Loucy (cell line): Measurements from ENCODE around the gene SSNA1.
A peak's percentile ranks its signal among the peaks of the same experiment; 100 is the strongest.
"Not testable (repeated sequence)": the region's sequence is repeated elsewhere in the genome, so short reads cannot be mapped to it uniquely, and the experiment has no call there.

Source experiments
- H2AFZ ChIP-seq: fragments of 200-600 bp; sonication (generic); 2 replicates; pipeline ENCODE4 v1.6.0; 2016; ENCODE audit warnings: antibody characterized with exemption, mild to moderate bottlenecking, low read length, moderate library complexity
- H3F3A ChIP-seq: fragments of 200-600 bp; 2 replicates; pipeline ENCODE4 v1.6.0; 2016; ENCODE audit warnings: antibody characterized with exemption, low read depth, mild to moderate bottlenecking
- H3K27me3 ChIP-seq: fragments of 200-600 bp; sonication (generic); 2 replicates; pipeline ENCODE4 v1.6.1; 2014; ENCODE audit warnings: low read length, mild to moderate bottlenecking; ENCODE audit not compliant: insufficient read depth, poor library complexity, severe bottlenecking
- H3K36me3 ChIP-seq: fragments of 200-600 bp; sonication (generic); 2 replicates; pipeline ENCODE4 v1.6.1; 2016; ENCODE audit warnings: low read length; ENCODE audit not compliant: insufficient read depth
- H3K4me1 ChIP-seq: fragments of 200-600 bp; sonication (generic); 2 replicates; pipeline ENCODE4 v1.5.1; 2014; ENCODE audit warnings: low read length, mild to moderate bottlenecking; ENCODE audit not compliant: insufficient read depth, poor library complexity, severe bottlenecking
- H3K4me2 ChIP-seq: fragments of 200-600 bp; sonication (generic); 2 replicates; pipeline ENCODE4 v1.6.0; 2014; ENCODE audit warnings: antibody characterized with exemption, low read length, low read depth, mild to moderate bottlenecking; ENCODE audit not compliant: poor library complexity, severe bottlenecking
- H3K4me3 ChIP-seq: fragments of 200-600 bp; sonication (generic); 2 replicates; pipeline ENCODE4 v1.5.1; 2014; ENCODE audit warnings: low read length, mild to moderate bottlenecking, mixed read lengths; ENCODE audit not compliant: poor library complexity, severe bottlenecking
- H3K79me2 ChIP-seq: fragments of 200-600 bp; sonication (generic); 2 replicates; pipeline ENCODE4 v1.6.1; 2014; ENCODE audit warnings: low read length; ENCODE audit not compliant: insufficient read depth
- H3K9ac ChIP-seq: fragments of 200-600 bp; sonication (generic); 2 replicates; pipeline ENCODE4 v1.6.0; 2014; ENCODE audit warnings: mild to moderate bottlenecking, low read depth, low read length, moderate library complexity; ENCODE audit not compliant: poor library complexity, severe bottlenecking
- H3K9me2 ChIP-seq: fragments of 200-600 bp; sonication (generic); replicated peaks from 2 replicates; pipeline ENCODE4 v1.6.1; 2016; ENCODE audit warnings: low read depth, low read length, mixed read lengths
- H3K9me3 ChIP-seq: fragments of 200-600 bp; sonication (generic); 2 replicates; pipeline ENCODE4 v1.6.1; 2014; ENCODE audit warnings: mild to moderate bottlenecking, antibody characterized with exemption, low read length, low read depth; ENCODE audit not compliant: insufficient read depth
- H4K20me1 ChIP-seq: fragments of 200-600 bp; sonication (generic); 2 replicates; pipeline ENCODE4 v1.6.0; 2014; ENCODE audit warnings: antibody characterized with exemption, low read length, mild to moderate bottlenecking; ENCODE audit not compliant: insufficient read depth, poor library complexity, severe bottlenecking
- CTCF ChIP-seq: fragments of 200-600 bp; sonication (generic); conservative IDR thresholded peaks from 2 replicates; pipeline ENCODE4 v1.5.1; 2014; ENCODE audit warnings: mild to moderate bottlenecking, antibody characterized with exemption, low read length
- EZH2phosphoT487 ChIP-seq: fragments of 200-600 bp; IDR thresholded peaks from 2 replicates; pipeline ENCODE4 v1.6.1; 2018; ENCODE audit warnings: antibody characterized with exemption, mild to moderate bottlenecking, moderate library complexity, borderline replicate concordance

The SSNA1 gene

GRCh38 chr9:137236936-137237421, 48.5 kb downstream of the SSNA1 start:
- peak overlapping the region; percentile 57 for H3K4me3 ChIP-seq
- H3K4me1 ChIP-seq, result peaks cover 25% of the 10 kb centered on the region
- H3K9me2 ChIP-seq, result no peaks in the 10 kb centered on the region

GRCh38 chr9:137237759-137238726, 49.6 kb downstream of the SSNA1 start:
- no peak overlapping the region for H3K4me3 ChIP-seq
- peaks cover 15% of the 10 kb centered on the region for H4K20me1 ChIP-seq

More at GRCh38 chr9:137236936-137237421, 48.5 kb downstream of the SSNA1 start:
- Histone ChIP-seq H3K27me3 (no peaks in the 10 kb centered on the region), H3K79me2 (peaks cover 30% of the 10 kb centered on the region), H3K9me3 (no peaks in the 10 kb centered on the region), H4K20me1 (peaks cover 4% of the 10 kb centered on the region), H2AFZ (no peak overlapping the region), H3F3A (0 out of 2 replicates have a peak, but pooled peaks cover 6% of the 10 kb centered on the region), H3K36me3 (peaks cover 2% of the 10 kb centered on the region; the same call in 1 of the 2 replicates), H3K9ac (peak overlapping the region; percentile 55), H3K4me2 (peak overlapping the region; percentile 75)
- no peak for TF ChIP-seq CTCF
- TF ChIP-seq EZH2phosphoT487, result no peak

GRCh38 chr9:137239541-137240200, 51.2 kb downstream of the SSNA1 start:
- Histone ChIP-seq H3K79me2 (peaks cover 51% of the 10 kb centered on the region), H3K36me3 (peaks cover 21% of the 10 kb centered on the region; the same call in 1 of the 2 replicates), H3K4me1 (peaks cover 40% of the 10 kb centered on the region), H4K20me1 (peaks cover 24% of the 10 kb centered on the region), H3K4me3 (peak overlapping the region; percentile 79), H2AFZ (peak overlapping the region; percentile 90), H3K9ac (peak overlapping the region; percentile 87), H3K4me2 (peak overlapping the region; percentile 75)
- H3F3A ChIP-seq, H3K27me3 ChIP-seq, H3K9me3 ChIP-seq, H3K9me2 ChIP-seq: not testable (repeated sequence)

More at GRCh38 chr9:137237759-137238726, 49.6 kb downstream of the SSNA1 start:
- H3K36me3 ChIP-seq, result peaks cover 13% of the 10 kb centered on the region; the same call in 1 of the 2 replicates
- no peak for TF ChIP-seq CTCF
- TF ChIP-seq EZH2phosphoT487, result no peak
- no peak overlapping the region for H2AFZ ChIP-seq
- H3K4me2 ChIP-seq, result peak overlapping the region; percentile 75
- 0 out of 2 replicates have a peak, but pooled peaks cover 6% of the 10 kb centered on the region for H3F3A ChIP-seq
- peaks cover 41% of the 10 kb centered on the region for H3K79me2 ChIP-seq
- no peaks in the 10 kb centered on the region for H3K27me3 ChIP-seq
- peaks cover 32% of the 10 kb centered on the region for H3K4me1 ChIP-seq
- no peaks in the 10 kb centered on the region for H3K9me2 ChIP-seq
- H3K9me3 ChIP-seq, result no peaks in the 10 kb centered on the region
- H3K9ac ChIP-seq, result peak overlapping the region; percentile 55
